Measurements from ENCODE around the gene MEGF11.
A peak's percentile ranks its signal among the peaks of the same experiment; 100 is the strongest.

MEGF11 gene

GRCh38 chr15:65944404-65944803 is 309.1 kb downstream of the MEGF11 start:
- no peak for TF ChIP-seq CTCF (conservative IDR thresholded peaks at IDR 0.05)
- H3K27ac ChIP-seq = no peak overlapping the region

GRCh38 chr15:65942436-65942835 is 311.1 kb downstream of the MEGF11 start:
- H3K27ac ChIP-seq = no peak overlapping the region
- TF ChIP-seq CTCF (conservative IDR thresholded peaks at IDR 0.05) = no peak

- TF ChIP-seq CTCF (conservative IDR thresholded peaks at IDR 0.05) = no peak
- H3K27ac ChIP-seq = no peak overlapping the region
Observed at GRCh38 chr15:65940618-65940909, 313.0 kb downstream of the MEGF11 start.

DNA sequence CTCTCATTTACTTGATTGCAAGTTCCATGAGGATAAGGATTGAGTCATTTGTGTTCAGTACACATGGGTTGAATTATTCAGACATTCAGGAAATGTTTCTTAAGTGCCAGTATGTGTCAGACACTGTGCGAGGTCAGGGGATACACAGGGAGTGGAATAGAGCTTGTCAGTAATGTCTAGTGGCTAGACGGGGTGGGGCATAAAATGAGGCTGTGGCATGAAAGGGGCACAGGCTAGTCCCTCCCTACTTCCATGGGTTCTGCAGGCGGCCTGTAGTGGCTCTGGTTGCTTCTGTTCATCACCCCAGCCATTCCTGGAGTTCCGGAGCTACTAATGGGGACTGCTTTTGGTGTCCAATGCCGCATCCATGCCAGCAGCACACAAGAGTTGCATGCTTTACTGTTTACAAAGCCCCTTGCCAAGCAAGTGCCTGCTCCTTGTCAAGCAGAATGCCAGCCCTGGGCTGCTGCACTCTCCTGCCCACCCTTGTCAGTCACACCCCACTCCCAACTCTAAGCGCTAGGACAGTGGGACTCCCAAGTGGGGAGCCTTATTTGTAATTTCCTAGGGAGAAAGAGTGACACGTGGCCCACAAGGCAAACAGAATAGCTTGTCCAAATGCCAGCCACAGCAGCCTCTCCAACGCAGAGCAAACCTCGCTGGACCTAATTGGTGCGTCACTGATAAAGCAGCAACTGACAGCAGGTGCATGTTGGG is 313.5 kb downstream of the MEGF11 start:
- no peak for TF ChIP-seq CTCF (conservative IDR thresholded peaks at IDR 0.05)

DNA sequence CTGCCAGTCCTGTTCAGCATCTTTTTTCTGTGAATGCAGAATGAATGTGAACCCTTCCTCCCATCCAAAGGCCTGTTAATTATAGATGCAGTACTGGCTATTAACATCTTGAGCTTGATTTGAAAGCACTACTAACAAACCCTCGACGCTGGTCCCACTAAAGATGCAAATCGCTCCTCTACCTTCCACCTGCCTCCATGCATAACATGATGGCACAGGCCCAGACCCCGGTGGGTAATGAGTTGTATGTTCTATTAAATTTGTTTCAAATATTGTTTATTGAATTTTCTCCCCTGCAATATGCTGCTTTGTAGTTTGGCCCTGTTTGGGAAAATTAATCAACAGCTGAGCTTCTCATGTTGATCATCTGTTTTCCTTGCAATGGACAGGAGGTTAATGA is 314.9 kb downstream of the MEGF11 start:
- TF ChIP-seq CTCF (conservative IDR thresholded peaks at IDR 0.05) = no peak
- no peak overlapping the region for H3K27ac ChIP-seq

More for the DNA sequence above, 313.5 kb downstream of the MEGF11 start:
- no peak overlapping the region for H3K27ac ChIP-seq

- no peak overlapping the region for H3K27ac ChIP-seq
Observed at GRCh38 chr15:65937476-65937875, 316.1 kb downstream of the MEGF11 start.

GRCh38 chr15:65937054-65937453 is 316.5 kb downstream of the MEGF11 start:
- H3K27ac ChIP-seq = 0 out of 2 replicates have a peak overlapping the region, but pooled peaks have one; percentile 14
- TF ChIP-seq CTCF (conservative IDR thresholded peaks at IDR 0.05) = no peak

More at GRCh38 chr15:65937476-65937875, 316.1 kb downstream of the MEGF11 start:
- no peak for TF ChIP-seq CTCF (conservative IDR thresholded peaks at IDR 0.05)
